Naive B cell (primary cell): ENCODE data around the gene MARS2. TPM values are rescaled to one million over a fixed set of nuclear protein-coding genes. Genes with fewer than 3 reads are reported as not detected.
A peak's percentile ranks its signal among the peaks of the same experiment; 100 is the strongest.

Experiments
- ATAC-seq, 2 donors: fragments of 150-1000 bp; cut with Tn5 transposase; 2 replicates each; pipeline ENCODE4 v1.10.0; 2021; ENCODE audit warnings: low read depth in 2 of 2, mild to moderate bottlenecking in 2 of 2, moderate library complexity in 2 of 2
- DNase-seq: peaks from one replicate; pipeline ENCODE4 v3.0.0; 2022
- H3K27ac Mint-ChIP-seq, 6 donors: one replicate each; pipeline ENCODE4 v1.8.0; 2020 to 2022; ENCODE audit warnings: mild to moderate bottlenecking in 6 of 6, mixed read lengths in 6 of 6, moderate library complexity in 5 of 6, inconsistent platforms in 2 of 6
- H3K27me3 Mint-ChIP-seq, 3 donors: one replicate each; pipeline ENCODE4 v1.8.0; 2021 to 2022; ENCODE audit warnings: mixed read lengths in 3 of 3, mild to moderate bottlenecking in 1 of 3
- H3K36me3 Mint-ChIP-seq, 2 donors: one replicate each; pipeline ENCODE4 v1.8.0; 2020 to 2022; ENCODE audit warnings: mixed read lengths in 2 of 2, inconsistent platforms in 1 of 2, mild to moderate bottlenecking in 1 of 2
- H3K4me1 Mint-ChIP-seq, 3 donors: one replicate each; pipeline ENCODE4 v1.8.0; 2020 to 2022; ENCODE audit warnings: mixed read lengths in 3 of 3, inconsistent platforms in 1 of 3, mild to moderate bottlenecking in 1 of 3, moderate library complexity in 1 of 3
- H3K4me3 Mint-ChIP-seq, 8 donors: one replicate each; pipeline ENCODE4 v1.8.0; 2020 to 2022; ENCODE audit warnings: mild to moderate bottlenecking in 8 of 8, mixed read lengths in 8 of 8, moderate library complexity in 8 of 8, inconsistent platforms in 2 of 8
- H3K9me3 Mint-ChIP-seq, 7 donors: one replicate each; pipeline ENCODE4 v1.8.0; 2020 to 2022; ENCODE audit warnings: mixed read lengths in 7 of 7, mild to moderate bottlenecking in 5 of 7, inconsistent platforms in 2 of 7, moderate library complexity in 1 of 7
- polyA plus RNA-seq, 6 donors: library from polyadenylated mRNA; unstranded; fragments of 300-500 nt; fragmentation: Illumina TruSeq; gene quantifications; one replicate each; pipeline ENCODE4 v1.2.3, GENCODE V29; 2021; ENCODE audit warnings: low read depth in 6 of 6

Gene MARS2
- polyA plus RNA-seq = 1 to 10 TPM; 6.5 to 9.9 (median 8.0) TPM

DNA sequence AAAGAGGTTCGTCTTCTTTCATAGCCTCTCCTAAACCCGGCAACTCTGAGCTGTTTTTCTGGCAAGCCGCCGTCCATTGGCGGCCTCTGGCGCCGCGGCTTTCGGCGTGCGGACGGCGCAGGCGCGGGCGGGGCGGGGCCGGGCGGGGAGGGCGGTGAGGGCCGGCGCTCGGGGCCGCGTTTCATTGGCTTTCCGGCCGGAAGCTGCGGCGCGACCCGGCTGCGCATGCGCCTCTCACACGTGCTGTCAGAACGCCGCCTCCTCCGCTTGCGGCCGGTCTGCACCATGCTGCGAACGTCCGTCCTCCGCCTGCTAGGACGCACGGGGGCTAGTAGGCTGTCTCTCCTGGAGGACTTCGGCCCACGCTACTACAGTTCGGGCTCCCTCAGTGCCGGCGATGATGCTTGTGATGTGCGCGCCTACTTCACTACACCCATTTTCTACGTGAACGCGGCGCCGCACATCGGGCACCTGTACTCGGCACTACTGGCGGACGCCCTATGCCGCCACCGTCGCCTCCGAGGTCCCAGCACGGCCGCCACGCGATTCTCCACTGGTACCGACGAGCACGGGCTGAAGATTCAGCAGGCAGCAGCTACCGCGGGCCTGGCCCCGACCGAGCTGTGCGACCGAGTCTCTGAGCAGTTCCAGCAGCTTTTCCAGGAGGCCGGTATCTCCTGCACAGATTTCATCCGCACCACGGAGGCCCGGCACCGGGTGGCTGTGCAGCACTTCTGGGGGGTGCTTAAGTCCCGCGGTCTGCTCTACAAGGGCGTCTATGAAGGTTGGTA is at the start of gene MARS2:
MARS2 (plus strand) TSS at position 249 of the 791 bp plus-strand sequence; CDS start at position 286, 37 bp downstream.
- peaks cover 0 to 4% (median 0%) of the 10 kb centered on the region in 7 donors for H3K9me3 Mint-ChIP-seq
- H3K27me3 Mint-ChIP-seq = peaks cover 17 to 26% (median 22%) of the 10 kb centered on the region in 3 donors
- peak; percentile 91 for DNase-seq
- no peaks in the 10 kb centered on the region for H3K36me3 Mint-ChIP-seq
- peak within 1 kb of the TSS; percentile 82 to 98 (median 89) for H3K27ac Mint-ChIP-seq
- peak; percentile 86 to 90 for ATAC-seq
- peak within 1 kb of the TSS; percentile 78 to 98 (median 92) for H3K4me3 Mint-ChIP-seq
- peaks cover 38 to 46% (median 45%) of the 10 kb centered on the region in 3 donors for H3K4me1 Mint-ChIP-seq

DNA sequence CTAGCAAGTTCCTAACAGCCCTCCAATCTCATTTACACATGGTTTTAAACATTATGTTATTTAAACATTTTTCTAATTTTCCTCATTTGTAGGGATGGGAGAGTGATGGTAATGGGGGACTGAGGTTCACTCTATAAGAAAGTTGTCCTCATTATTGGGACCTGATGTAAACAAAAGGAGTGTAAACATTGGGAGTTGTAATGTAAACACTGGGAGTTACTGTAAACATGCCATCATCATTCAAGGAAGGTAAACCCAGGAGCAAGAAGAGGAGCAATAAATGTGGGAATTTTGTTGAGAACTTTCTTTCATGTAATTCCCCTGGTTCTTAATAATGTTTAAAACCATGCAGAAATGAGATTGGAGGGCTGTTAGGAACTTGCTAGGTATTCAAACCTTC is 47.6 kb upstream of the MARS2 start:
- ATAC-seq = no peak
- H3K9me3 Mint-ChIP-seq = peaks cover 0 to 4% (median 0%) of the 10 kb centered on the region in 7 donors
- H3K4me1 Mint-ChIP-seq = no peaks in the 10 kb centered on the region
- no peak for DNase-seq
- peaks cover 0 to 4% (median 3%) of the 10 kb centered on the region in 3 donors for H3K27me3 Mint-ChIP-seq
- H3K27ac Mint-ChIP-seq = no peak overlapping the region
- H3K4me3 Mint-ChIP-seq = no peak overlapping the region
- H3K36me3 Mint-ChIP-seq = no peaks in the 10 kb centered on the region

DNA sequence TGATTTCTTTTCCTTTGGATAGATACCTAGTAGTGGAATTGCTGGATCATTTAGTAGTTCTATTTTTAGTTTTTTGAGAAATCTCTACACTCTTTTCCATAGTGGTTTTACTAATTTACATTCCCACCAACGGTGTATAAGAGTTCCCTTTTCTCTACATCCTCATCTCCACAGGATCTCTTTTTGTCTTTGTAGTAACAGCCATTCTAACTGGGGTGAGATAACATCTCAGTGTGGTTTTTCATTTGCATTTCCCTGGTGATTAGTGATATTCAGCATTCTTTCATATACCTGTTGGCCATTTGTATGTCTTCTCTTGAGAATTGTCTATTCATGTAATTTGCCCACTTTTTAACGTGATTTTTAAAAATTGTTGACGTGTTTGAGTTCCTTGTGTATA is 43.5 kb upstream of the MARS2 start:
- DNase-seq = no peak
- Mint-ChIP-seq H3K9me3 (peaks cover 8 to 23% (median 14%) of the 10 kb centered on the region in 7 donors), H3K4me1 (no peaks in the 10 kb centered on the region), H3K27me3 (peaks cover 0 to 7% (median 5%) of the 10 kb centered on the region in 3 donors), H3K27ac (no peak overlapping the region), H3K4me3 (no peak overlapping the region), H3K36me3 (peaks cover 12 to 14% of the 10 kb centered on the region in 2 donors)
- no peak for ATAC-seq

DNA sequence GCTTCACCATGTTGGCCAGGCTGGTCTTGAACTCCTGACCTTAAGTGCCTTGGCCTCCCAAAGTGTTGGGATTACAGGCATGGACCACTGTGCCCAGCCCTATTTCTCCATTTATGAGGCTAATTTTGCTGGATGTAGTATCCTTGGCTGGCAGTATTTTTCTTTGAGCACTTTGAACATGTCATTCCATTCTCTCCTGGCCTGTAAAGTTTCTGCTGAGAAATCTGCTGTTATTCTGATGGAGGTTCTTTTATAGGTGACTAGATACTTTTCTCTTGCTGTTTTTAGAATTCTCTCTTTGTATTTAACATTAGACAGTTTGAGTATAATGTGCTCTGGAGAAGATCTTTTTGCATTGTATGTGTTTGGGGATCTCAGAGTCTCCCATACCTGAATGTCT is 38.9 kb upstream of the MARS2 start:
- H3K4me3 Mint-ChIP-seq = no peak overlapping the region
- H3K4me1 Mint-ChIP-seq = no peaks in the 10 kb centered on the region
- DNase-seq (no peak), ATAC-seq (no peak)
- H3K27ac Mint-ChIP-seq = no peak overlapping the region
- peaks cover 17 to 30% of the 10 kb centered on the region in 2 donors for H3K36me3 Mint-ChIP-seq
- peaks cover 10 to 19% (median 18%) of the 10 kb centered on the region in 3 donors for H3K27me3 Mint-ChIP-seq
- H3K9me3 Mint-ChIP-seq = peaks cover 16 to 37% (median 30%) of the 10 kb centered on the region in 7 donors

DNA sequence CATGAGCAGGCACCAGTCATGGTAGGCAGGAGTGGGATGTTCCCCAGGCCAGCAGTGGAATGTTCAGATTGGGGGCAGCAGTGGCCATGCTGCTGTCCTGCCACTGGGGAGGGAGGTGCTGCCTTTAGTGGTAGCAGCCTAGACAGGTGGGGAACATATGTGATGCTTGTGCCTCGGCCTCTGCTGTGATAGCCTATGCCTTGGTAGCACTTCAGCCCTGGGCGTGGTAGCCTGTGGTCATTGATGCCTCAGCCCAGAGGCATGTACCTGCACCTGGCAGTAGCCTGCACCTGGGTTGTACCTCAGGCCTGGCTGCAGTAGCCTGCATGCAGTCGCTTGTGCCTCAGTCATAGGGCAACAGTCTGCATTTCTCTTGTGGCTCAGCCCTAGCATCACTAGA is 36.9 kb upstream of the MARS2 start:
- Mint-ChIP-seq H3K4me1 (no peaks in the 10 kb centered on the region), H3K9me3 (peaks cover 14 to 37% (median 28%) of the 10 kb centered on the region in 7 donors), H3K36me3 (peaks cover 17 to 30% of the 10 kb centered on the region in 2 donors), H3K27me3 (peaks cover 23 to 30% (median 25%) of the 10 kb centered on the region in 3 donors), H3K27ac (no peak overlapping the region), H3K4me3 (no peak overlapping the region)
- DNase-seq = no peak
- ATAC-seq = no peak

DNA sequence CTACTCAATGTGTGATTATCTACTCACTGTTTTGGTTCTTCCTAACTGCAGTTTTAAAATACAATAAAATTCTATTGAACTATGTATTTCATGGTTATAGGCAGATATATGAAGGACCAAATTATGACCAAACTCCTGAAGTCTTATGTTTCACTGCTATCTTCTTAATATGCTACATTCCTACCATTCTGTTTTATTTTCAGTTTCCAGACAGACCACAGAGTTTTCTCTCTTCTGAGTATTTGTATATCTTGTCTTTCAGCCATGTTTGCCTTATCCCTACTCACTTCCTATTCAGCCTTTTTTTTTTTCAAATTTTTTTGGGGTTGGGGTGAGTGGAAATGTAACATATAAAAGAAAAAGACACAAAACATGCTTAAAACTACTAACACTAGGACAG is 36.1 kb upstream of the MARS2 start:
- peaks cover 17 to 30% of the 10 kb centered on the region in 2 donors for H3K36me3 Mint-ChIP-seq
- peaks cover 14 to 37% (median 28%) of the 10 kb centered on the region in 7 donors for H3K9me3 Mint-ChIP-seq
- peak overlapping the region in 1 of 6 donors; percentile 9 for H3K27ac Mint-ChIP-seq
- ATAC-seq = no peak
- peaks cover 23 to 33% (median 25%) of the 10 kb centered on the region in 3 donors for H3K27me3 Mint-ChIP-seq
- peak overlapping the region in 1 of 8 donors; percentile 42 for H3K4me3 Mint-ChIP-seq
- no peak for DNase-seq
- no peaks in the 10 kb centered on the region for H3K4me1 Mint-ChIP-seq

DNA sequence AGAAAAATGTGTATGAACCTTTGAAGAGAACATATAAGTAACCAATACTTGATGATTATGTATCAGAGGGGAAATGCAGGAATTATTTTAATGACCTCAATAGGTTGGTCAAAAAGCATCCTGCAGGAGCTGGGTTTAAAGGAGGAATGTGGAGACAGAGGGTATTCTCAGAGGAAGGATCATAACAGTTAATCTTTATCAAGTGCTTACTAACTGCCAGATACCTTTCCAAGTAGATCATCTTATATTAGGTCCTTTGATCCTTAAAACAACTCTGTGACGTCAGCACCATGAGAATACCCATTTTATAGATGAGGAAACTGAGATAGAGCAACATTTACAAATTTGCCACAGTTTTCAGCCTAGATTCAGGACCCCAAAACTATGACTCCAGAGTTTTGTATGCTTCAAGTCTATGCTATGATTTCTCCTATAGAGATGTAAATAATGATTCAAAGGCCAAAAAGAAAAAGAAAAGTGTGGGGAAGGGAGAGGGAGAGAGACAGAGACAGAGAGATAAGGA is 32.7 kb upstream of the MARS2 start:
- Mint-ChIP-seq H3K9me3 (peaks cover 3 to 8% (median 7%) of the 10 kb centered on the region in 7 donors), H3K4me1 (no peaks in the 10 kb centered on the region), H3K27me3 (peaks cover 20 to 33% (median 25%) of the 10 kb centered on the region in 3 donors), H3K36me3 (peaks cover 1 to 11% of the 10 kb centered on the region in 2 donors), H3K27ac (no peak overlapping the region), H3K4me3 (no peak overlapping the region)
- ATAC-seq (no peak), DNase-seq (no peak)

DNA sequence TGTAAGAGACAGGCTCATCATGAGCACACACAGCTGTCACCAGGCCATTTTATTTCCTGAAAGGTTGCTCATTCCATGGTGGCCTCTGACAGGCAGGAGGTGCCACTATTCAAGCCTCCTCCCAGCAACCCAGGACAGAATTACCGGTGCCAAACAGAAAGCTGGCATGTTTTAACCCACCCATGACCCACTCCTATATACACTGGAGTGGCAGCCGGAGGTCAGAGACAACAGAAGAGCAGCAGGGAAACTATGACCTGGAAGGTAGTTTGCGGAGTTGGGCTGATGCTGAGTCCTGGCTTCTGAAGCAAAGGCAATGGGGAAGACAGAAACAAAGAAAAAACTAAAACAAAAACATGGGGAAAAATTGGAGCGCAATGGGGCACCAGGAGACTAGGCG is 32.1 kb upstream of the MARS2 start:
- Mint-ChIP-seq H3K36me3 (peaks cover 0 to 8% of the 10 kb centered on the region in 2 donors), H3K27ac (no peak overlapping the region), H3K27me3 (peaks cover 20 to 39% (median 29%) of the 10 kb centered on the region in 3 donors), H3K9me3 (peaks cover 0 to 5% (median 3%) of the 10 kb centered on the region in 7 donors), H3K4me3 (no peak overlapping the region), H3K4me1 (no peaks in the 10 kb centered on the region)
- DNase-seq = no peak
- ATAC-seq = no peak

DNA sequence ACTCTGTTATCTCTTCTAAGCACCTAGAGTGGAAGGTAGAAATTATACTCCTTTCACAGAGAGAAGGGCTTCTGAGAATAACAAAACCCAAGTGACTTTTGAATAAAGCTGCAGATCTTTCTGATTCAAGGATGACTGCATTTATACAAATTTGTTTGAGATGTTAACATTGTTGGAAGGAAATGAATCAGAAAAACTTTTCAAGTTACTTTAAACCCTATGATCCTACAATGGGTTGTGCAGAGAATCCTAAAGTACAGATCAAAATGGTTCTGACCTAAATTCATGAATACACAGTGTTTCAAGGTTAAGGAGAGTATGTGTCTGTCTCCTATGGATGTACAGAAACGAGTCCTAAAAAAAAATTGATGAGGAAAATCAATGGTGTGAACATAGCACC is 31.6 kb upstream of the MARS2 start:
- Mint-ChIP-seq H3K27me3 (peaks cover 20 to 43% (median 31%) of the 10 kb centered on the region in 3 donors), H3K4me3 (no peak overlapping the region), H3K36me3 (peaks cover 0 to 8% of the 10 kb centered on the region in 2 donors), H3K4me1 (no peaks in the 10 kb centered on the region), H3K27ac (no peak overlapping the region), H3K9me3 (peaks cover 0 to 5% (median 2%) of the 10 kb centered on the region in 7 donors)
- no peak for ATAC-seq
- DNase-seq = no peak

DNA sequence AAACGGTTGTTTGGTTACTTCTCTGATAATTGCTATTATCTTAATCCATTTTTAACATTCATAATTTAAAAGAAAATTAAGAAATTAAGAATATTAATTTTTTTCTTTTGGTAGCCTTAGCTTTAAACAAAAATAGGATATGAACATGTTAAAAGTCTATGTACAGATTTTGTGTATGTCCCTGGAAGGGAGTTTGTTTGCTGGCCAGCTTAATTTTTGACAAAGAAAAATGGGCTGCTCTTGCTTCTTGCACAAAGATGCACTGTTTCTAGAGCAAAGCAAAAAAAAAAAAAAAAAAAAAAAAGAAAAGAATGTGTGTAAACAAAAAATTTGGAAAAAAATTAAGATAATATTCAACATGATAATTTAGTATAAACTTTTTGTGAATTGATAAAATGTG is 31.1 kb upstream of the MARS2 start:
- ATAC-seq = no peak
- Mint-ChIP-seq H3K27me3 (peaks cover 15 to 43% (median 31%) of the 10 kb centered on the region in 3 donors), H3K9me3 (peaks cover 0 to 5% (median 2%) of the 10 kb centered on the region in 7 donors), H3K27ac (no peak overlapping the region), H3K36me3 (peaks cover 0 to 8% of the 10 kb centered on the region in 2 donors), H3K4me3 (no peak overlapping the region), H3K4me1 (no peaks in the 10 kb centered on the region)
- DNase-seq = no peak

DNA sequence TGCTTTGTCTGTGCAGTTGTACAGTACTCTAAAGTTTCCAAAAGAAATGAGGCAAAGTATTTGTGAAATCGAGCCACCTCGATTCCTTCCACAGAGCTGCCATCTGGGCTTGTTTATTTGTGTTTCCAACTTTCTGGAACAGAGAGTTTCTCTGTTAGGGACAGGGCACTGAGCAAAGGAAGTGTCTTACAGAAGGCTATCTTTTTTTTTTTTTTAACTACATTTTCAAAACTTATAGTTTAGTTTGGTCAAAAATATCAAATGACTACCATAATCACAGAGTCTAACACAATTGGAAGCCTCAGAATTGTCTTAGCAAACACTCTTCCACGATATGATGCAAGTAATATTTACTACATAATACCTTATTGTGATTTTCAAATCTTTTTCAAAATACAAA is 30.6 kb upstream of the MARS2 start:
- no peaks in the 10 kb centered on the region for H3K4me1 Mint-ChIP-seq
- no peak overlapping the region for H3K27ac Mint-ChIP-seq
- H3K4me3 Mint-ChIP-seq = no peak overlapping the region
- ATAC-seq = no peak
- peaks cover 0 to 8% of the 10 kb centered on the region in 2 donors for H3K36me3 Mint-ChIP-seq
- H3K27me3 Mint-ChIP-seq = peaks cover 15 to 41% (median 30%) of the 10 kb centered on the region in 3 donors
- DNase-seq = no peak
- H3K9me3 Mint-ChIP-seq = peaks cover 0 to 5% (median 0%) of the 10 kb centered on the region in 7 donors

DNA sequence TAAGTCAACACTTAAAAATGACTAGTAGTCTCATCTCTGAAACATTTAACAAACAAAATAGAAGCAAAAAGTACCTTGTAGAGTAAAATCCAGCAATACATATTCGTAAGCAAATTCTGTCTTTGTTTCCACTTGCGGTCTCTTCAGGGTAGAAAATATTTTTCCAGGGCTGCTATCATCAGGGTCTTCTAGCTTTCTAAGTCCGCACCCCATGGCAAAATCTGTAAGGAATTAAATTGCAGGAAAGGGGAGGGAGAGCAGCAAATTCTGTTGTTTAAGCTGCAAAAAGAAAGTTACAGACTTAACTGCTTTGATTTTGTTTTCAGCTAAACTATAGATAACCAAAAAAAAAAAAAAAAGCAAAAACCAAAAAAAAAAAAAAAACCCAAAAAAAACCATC is 29.9 kb upstream of the MARS2 start, which contains the start of gene RFTN2:
RFTN2 (minus strand) TSS at position 342 of the 400 bp plus-strand sequence; CDS start at position 213, 129 bp downstream.
- H3K36me3 Mint-ChIP-seq = peaks cover 0 to 8% of the 10 kb centered on the region in 2 donors
- H3K27me3 Mint-ChIP-seq = peaks cover 19 to 35% (median 25%) of the 10 kb centered on the region in 3 donors
- DNase-seq (no peak), ATAC-seq (no peak)
- no peak within 1 kb of the TSS for H3K27ac Mint-ChIP-seq
- H3K4me3 Mint-ChIP-seq = no peak within 1 kb of the TSS
- peaks cover 0 to 5% (median 0%) of the 10 kb centered on the region in 7 donors for H3K9me3 Mint-ChIP-seq
- H3K4me1 Mint-ChIP-seq = no peaks in the 10 kb centered on the region

DNA sequence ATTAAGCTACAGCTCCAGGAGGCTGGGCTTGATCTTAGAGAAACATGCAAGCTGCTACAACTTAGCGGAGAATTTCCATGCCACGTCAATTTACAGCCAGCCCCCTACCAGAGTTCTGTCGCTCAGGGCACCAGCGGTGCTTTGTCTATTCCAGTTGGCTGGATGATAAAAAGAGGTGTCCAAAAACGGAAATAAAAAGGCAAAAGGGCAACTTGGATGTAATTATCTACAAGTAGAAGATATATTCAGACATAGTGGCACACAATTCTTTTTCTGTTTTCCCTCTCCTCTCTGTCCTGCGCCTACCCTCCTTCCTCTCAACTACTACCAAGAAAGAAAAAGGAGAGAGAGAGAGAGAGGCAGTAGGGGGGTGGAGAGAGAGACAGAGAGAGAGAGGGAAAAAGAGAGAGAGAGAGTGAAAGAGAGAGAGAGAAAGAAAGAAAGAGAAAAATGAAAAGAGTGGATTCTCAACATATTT is 29.4 kb upstream of the MARS2 start:
- ATAC-seq (no peak), DNase-seq (no peak)
- Mint-ChIP-seq H3K27ac (no peak overlapping the region), H3K4me3 (no peak overlapping the region), H3K4me1 (no peaks in the 10 kb centered on the region), H3K9me3 (peaks cover 0 to 4% (median 0%) of the 10 kb centered on the region in 7 donors), H3K27me3 (peaks cover 19 to 31% (median 23%) of the 10 kb centered on the region in 3 donors), H3K36me3 (peaks cover 0 to 5% of the 10 kb centered on the region in 2 donors)
